ENCODE measurements around the gene SEC61A1. TPM values are rescaled to one million over a fixed set of nuclear protein-coding genes. Genes with fewer than 3 reads are reported as not detected.

SEC61A1 gene
- total RNA-seq, 2 experiments from 2014 or later, result 107 to 116 TPM

- no peak overlapping the region for H3K4me3 Mint-ChIP-seq
- H3K4me1 Mint-ChIP-seq (ENCODE audit: low read depth), result no peaks in the 10 kb centered on the region
- H3K36me3 Mint-ChIP-seq (ENCODE audit: low read depth), result no peaks in the 10 kb centered on the region
- intact Hi-C loops (cut with micrococcal nuclease), result no loop called here
- CTCF ChIA-PET, result no interaction called here
- ATAC-seq (no peak), DNase-seq (no peak)
- POLR2A ChIA-PET, result no interaction called here
- no peak overlapping the region for H3K27ac Mint-ChIP-seq
- peaks cover 2% of the 10 kb centered on the region for H3K27me3 Mint-ChIP-seq
- H3K9me3 Mint-ChIP-seq, result no peaks in the 10 kb centered on the region
- no peak for TF ChIP-seq CTCF (IDR thresholded peaks at IDR 0.05)
Observed at GRCh38 chr3:128021768-128022372, 30.4 kb upstream of the SEC61A1 start.

GRCh38 chr3:128033102-128033501, 19.1 kb upstream of the SEC61A1 start:
- ChIA-PET CTCF (interaction anchor here (1.2 kb wide), 2 partner anchors 9 to 35 kb away, joined by 3 to 4 read pairs; no protein-coding TSS in a partner anchor), POLR2A (interaction anchor here (0.7 to 1.0 kb wide), 2 partner anchors 8 to 348 kb away, joined by 3 to 4 read pairs; no protein-coding TSS in a partner anchor)
- ATAC-seq (no peak), DNase-seq (no peak)
- no peaks in the 10 kb centered on the region for H3K9me3 Mint-ChIP-seq
- H3K27me3 Mint-ChIP-seq, result peaks cover 4% of the 10 kb centered on the region
- H3K4me3 Mint-ChIP-seq, result no peak overlapping the region
- TF ChIP-seq CTCF (IDR thresholded peaks at IDR 0.05), result no peak
- H3K4me1 Mint-ChIP-seq (ENCODE audit: low read depth), result no peaks in the 10 kb centered on the region
- no peak overlapping the region for H3K27ac Mint-ChIP-seq
- intact Hi-C loops (cut with micrococcal nuclease), result no loop called here
- no peaks in the 10 kb centered on the region for H3K36me3 Mint-ChIP-seq (ENCODE audit: low read depth)

GRCh38 chr3:128036119-128036518, 16.1 kb upstream of the SEC61A1 start:
- no peak for TF ChIP-seq CTCF (IDR thresholded peaks at IDR 0.05)
- H3K4me1 Mint-ChIP-seq (ENCODE audit: low read depth), result no peaks in the 10 kb centered on the region
- H3K27me3 Mint-ChIP-seq, result peaks cover 4% of the 10 kb centered on the region
- ATAC-seq, result no peak
- no peak overlapping the region for H3K4me3 Mint-ChIP-seq
- ChIA-PET POLR2A (no interaction called here), CTCF (interaction anchor here (1.3 kb wide), 1 partner anchor 12 kb away, joined by 3 read pairs; no protein-coding TSS in a partner anchor)
- intact Hi-C loops (cut with micrococcal nuclease), result no loop called here
- no peaks in the 10 kb centered on the region for H3K9me3 Mint-ChIP-seq
- DNase-seq, result no peak
- H3K36me3 Mint-ChIP-seq (ENCODE audit: low read depth), result no peaks in the 10 kb centered on the region
- H3K27ac Mint-ChIP-seq, result no peak overlapping the region

GRCh38 chr3:128040041-128040440, 12.2 kb upstream of the SEC61A1 start:
- Mint-ChIP-seq H3K4me1 (ENCODE audit: low read depth) (no peaks in the 10 kb centered on the region), H3K4me3 (no peak overlapping the region), H3K27ac (no peak overlapping the region), H3K27me3 (no peaks in the 10 kb centered on the region), H3K36me3 (ENCODE audit: low read depth) (no peaks in the 10 kb centered on the region), H3K9me3 (no peaks in the 10 kb centered on the region)
- ATAC-seq, result no peak
- CTCF ChIA-PET, result no interaction called here
- intact Hi-C loops (cut with micrococcal nuclease), result no loop called here
- POLR2A ChIA-PET, result interaction anchor here (0.6 kb wide), 1 partner anchor 313 kb away, joined by 3 read pairs; no protein-coding TSS in a partner anchor
- TF ChIP-seq CTCF (IDR thresholded peaks at IDR 0.05), result no peak
- DNase-seq, result no peak

GRCh38 chr3:128040660-128041059, 11.6 kb upstream of the SEC61A1 start:
- POLR2A ChIA-PET, result no interaction called here
- ATAC-seq (no peak), DNase-seq (no peak)
- no peak overlapping the region for H3K27ac Mint-ChIP-seq
- CTCF ChIA-PET, result no interaction called here
- H3K27me3 Mint-ChIP-seq, result no peaks in the 10 kb centered on the region
- no peaks in the 10 kb centered on the region for H3K4me1 Mint-ChIP-seq (ENCODE audit: low read depth)
- H3K4me3 Mint-ChIP-seq, result no peak overlapping the region
- H3K36me3 Mint-ChIP-seq (ENCODE audit: low read depth), result no peaks in the 10 kb centered on the region
- intact Hi-C loops (cut with micrococcal nuclease), result no loop called here
- no peak for TF ChIP-seq CTCF (IDR thresholded peaks at IDR 0.05)
- no peaks in the 10 kb centered on the region for H3K9me3 Mint-ChIP-seq
